Stomach (tissue), 4 donors: ENCODE data around the gene CTSL.

Source experiments
- CTCF ChIP-seq, 7 experiments: fragments of 450-650 bp in 4 of 7; fragments of 200-600 bp in 3 of 7; sonication (generic) in 3 of 7; IDR thresholded peaks; one replicate each; pipeline ENCODE4 v1.5.1; 2016 to 2019; ENCODE audit warnings: antibody characterized with exemption in 7 of 7, control low read depth in 2 of 7, mild to moderate bottlenecking in 1 of 7
- EP300 ChIP-seq: sonication (generic); formaldehyde crosslinking; IDR thresholded peaks from one replicate; pipeline ENCODE4 v1.6.1; 2017; ENCODE audit warnings: antibody characterized with exemption
- POLR2A ChIP-seq, 4 donors: fragments of 450-650 bp; IDR thresholded peaks; one replicate each; pipeline ENCODE4 v1.6.1; 2016; ENCODE audit warnings: antibody characterized with exemption in 4 of 4, control low read depth in 2 of 4, mild to moderate bottlenecking in 1 of 4, moderate library complexity in 1 of 4

DNA sequence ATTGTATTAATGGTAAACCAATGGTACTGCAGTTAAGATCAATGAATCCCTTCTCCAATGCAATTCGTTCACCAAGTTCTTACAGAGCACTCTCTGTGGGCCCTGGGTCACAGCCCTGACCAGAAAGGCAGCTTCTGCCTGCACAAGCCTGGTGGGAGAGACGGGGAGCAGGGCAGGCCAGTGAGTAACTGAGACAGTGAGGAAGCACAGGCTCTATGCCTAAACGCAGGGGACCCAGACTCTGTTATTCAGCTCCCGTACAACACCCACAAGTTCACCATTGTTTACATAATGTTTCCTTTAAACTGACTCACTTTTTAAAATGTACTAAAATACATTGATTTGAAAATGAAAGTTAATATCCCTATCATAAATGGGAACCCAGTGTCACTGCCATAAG, 40.5 kb upstream of the CTSL start:
- TF ChIP-seq CTCF (IDR thresholded peaks at IDR 0.05) = no peak
- TF ChIP-seq POLR2A (IDR thresholded peaks at IDR 0.05) = no peak
- no peak for TF ChIP-seq EP300
